SK-N-SH (cell line): Measurements from ENCODE around the gene ADD3. TPM values are rescaled to one million over a fixed set of nuclear protein-coding genes. Genes with fewer than 3 reads are reported as not detected.

Experiments
- CTCF ChIA-PET: fragments of 300-600, 350-600 bp; formaldehyde crosslinking; extraction: SDS; loops from one replicate; lab custom pipeline; 2021; lab: Yijun Ruan, JAX
- POLR2A ChIA-PET: fragments of 350-600 bp; sonication (Branson Sonifier 250); formaldehyde crosslinking; extraction: SDS; loops from one replicate; lab custom pipeline; 2020; ENCODE audit warnings: antibody characterized with exemption, inconsistent platforms; lab: Yijun Ruan, JAX
- DNase-seq: peaks from one replicate; pipeline ENCODE4 v3.0.0; 2012
- H2AFZ ChIP-seq: fragments of 200-600 bp; sonication (generic); 2 replicates; pipeline ENCODE4 v1.8.1; 2016; ENCODE audit warnings: antibody characterized with exemption, mild to moderate bottlenecking, low read depth
- H3F3A ChIP-seq: fragments of 200-600 bp; sonication (generic); replicated peaks from 2 replicates; pipeline ENCODE3; 2016; ENCODE audit warnings: antibody characterized with exemption, mild to moderate bottlenecking; ENCODE audit not compliant: insufficient read depth
- H3K27ac ChIP-seq, 2 experiments: fragments of 200-500 bp in 1 of 2; fragments of 200-600 bp in 1 of 2; sonication (Bioruptor generic) in 1 of 2; sonication (generic), shearing (Covaris generic) in 1 of 2; 2 replicates each; pipeline versions ENCODE4 v1.5.1 to v1.6.1; 2014 to 2016; ENCODE audit warnings: low read depth in 2 of 2, inconsistent platforms in 1 of 2, low read length in 1 of 2, mild to moderate bottlenecking in 1 of 2, mixed read lengths in 1 of 2
- H3K27me3 ChIP-seq: fragments of 200-600 bp; sonication (generic), shearing (Covaris generic); 2 replicates; pipeline ENCODE4 v1.6.1; 2016; ENCODE audit warnings: mixed run types; ENCODE audit not compliant: insufficient read depth
- H3K36me3 ChIP-seq, 2 experiments: fragments of 200-500 bp in 1 of 2; fragments of 200-600 bp in 1 of 2; sonication (Bioruptor generic) in 1 of 2; sonication (generic) in 1 of 2; replicated peaks in 1 of 2; 2 replicates each; pipeline versions ENCODE3 to v1.5.1; 2014 to 2016; ENCODE audit warnings: low read length in 1 of 2, mild to moderate bottlenecking in 1 of 2; ENCODE audit not compliant: insufficient read depth in 2 of 2, control insufficient read depth in 1 of 2
- H3K4me1 ChIP-seq, 2 experiments: fragments of 200-500 bp in 1 of 2; fragments of 200-600 bp in 1 of 2; sonication (Bioruptor generic) in 1 of 2; sonication (generic), shearing (Covaris generic) in 1 of 2; 2 replicates each; pipeline versions ENCODE4 v1.5.1 to v1.6.1; 2014 to 2016; ENCODE audit warnings: low read depth in 1 of 2, low read length in 1 of 2, mixed run types in 1 of 2; ENCODE audit not compliant: insufficient read depth in 2 of 2, control insufficient read depth in 1 of 2
- H3K4me2 ChIP-seq: fragments of 200-600 bp; sonication (generic), shearing (Covaris generic); 2 replicates; pipeline ENCODE4 v1.6.1; 2017; ENCODE audit warnings: mixed run types
- H3K4me3 ChIP-seq, 2 experiments: fragments of 200-500 bp in 1 of 2; fragments of 200-600 bp in 1 of 2; sonication (Bioruptor generic) in 1 of 2; sonication (generic), shearing (Covaris generic) in 1 of 2; 2 replicates each; pipeline versions ENCODE4 v1.5.1 to v1.8.1; 2014 to 2016; ENCODE audit warnings: low read depth in 2 of 2, inconsistent platforms in 1 of 2, low read length in 1 of 2, mild to moderate bottlenecking in 1 of 2, mixed read lengths in 1 of 2, moderate library complexity in 1 of 2
- H3K79me2 ChIP-seq: fragments of 200-600 bp; sonication (generic); 2 replicates; pipeline ENCODE4 v1.8.1; 2017; ENCODE audit warnings: mild to moderate bottlenecking; ENCODE audit not compliant: insufficient read depth
- H3K9ac ChIP-seq: fragments of 200-600 bp; sonication (generic); 2 replicates; pipeline ENCODE4 v1.6.1; 2017; ENCODE audit warnings: mixed run types
- H3K9me2 ChIP-seq: fragments of 200-600 bp; sonication (generic); 2 replicates; pipeline ENCODE4 v1.6.1; 2017; ENCODE audit warnings: mixed run types
- H3K9me3 ChIP-seq: fragments of 200-600 bp; sonication (generic); 2 replicates; pipeline ENCODE4 v1.6.1; 2017; ENCODE audit warnings: mixed run types, mild to moderate bottlenecking, moderate library complexity
- H4K20me1 ChIP-seq: fragments of 200-600 bp; sonication (generic); 2 replicates; pipeline ENCODE4 v1.6.1; 2017; ENCODE audit warnings: mild to moderate bottlenecking, mixed run types; ENCODE audit not compliant: insufficient read depth
- CHD2 ChIP-seq: fragments of 150-350 bp; IDR thresholded peaks from 2 replicates; pipeline ENCODE4 v1.6.1; 2018; ENCODE audit warnings: low read length; ENCODE audit not compliant: partially characterized antibody
- CTCF ChIP-seq: fragments of 200-600 bp; sonication (generic); IDR thresholded peaks from 2 replicates; pipeline ENCODE4 v1.6.1; 2017; ENCODE audit warnings: antibody characterized with exemption, mild to moderate bottlenecking, moderate library complexity
- ELF1 ChIP-seq: IDR thresholded peaks from 2 replicates; pipeline ENCODE4 v1.4.0; 2012
- FOXJ3 ChIP-seq: sonication (generic); formaldehyde crosslinking; IDR thresholded peaks from 2 replicates; pipeline ENCODE4 v1.5.1; 2020; ENCODE audit warnings: mild to moderate bottlenecking, missing genetic modification reagents
- GABPA ChIP-seq: IDR thresholded peaks from 2 replicates; pipeline ENCODE4 v1.4.0; 2012; ENCODE audit warnings: low read depth, mild to moderate bottlenecking
- GATA2 ChIP-seq: sonication (generic); formaldehyde crosslinking; IDR thresholded peaks from 2 replicates; pipeline ENCODE4 v1.5.0; 2020; ENCODE audit warnings: mild to moderate bottlenecking, missing genetic modification reagents
- JUND ChIP-seq: IDR thresholded peaks from 2 replicates; pipeline ENCODE4 v1.4.0; 2012
- MEF2A ChIP-seq: IDR thresholded peaks from 2 replicates; pipeline ENCODE4 v1.4.0; 2012; ENCODE audit warnings: low read depth, borderline replicate concordance
- NFIC ChIP-seq: IDR thresholded peaks from 2 replicates; pipeline ENCODE4 v1.4.0; 2012; ENCODE audit warnings: borderline replicate concordance
- RAD21 ChIP-seq: IDR thresholded peaks from 2 replicates; pipeline ENCODE4 v1.6.1; 2012; ENCODE audit warnings: mild to moderate bottlenecking, low read length
- RCOR1 ChIP-seq: fragments of 150-350 bp; IDR thresholded peaks from 2 replicates; pipeline ENCODE4 v1.6.1; 2017; ENCODE audit warnings: antibody characterized with exemption, low read length
- REST ChIP-seq: IDR thresholded peaks from 2 replicates; pipeline ENCODE4 v1.6.1; 2012; ENCODE audit warnings: mild to moderate bottlenecking, low read depth, low read length, moderate library complexity
- SMC3 ChIP-seq: IDR thresholded peaks from 2 replicates; pipeline ENCODE4 v1.6.1; 2012; ENCODE audit warnings: low read depth, low read length, improper control_type of control experiment
- TAF1 ChIP-seq: IDR thresholded peaks from 2 replicates; pipeline ENCODE4 v1.6.1; 2012; ENCODE audit warnings: low read depth, mild to moderate bottlenecking, low read length, moderate library complexity, borderline replicate concordance
- TCF12 ChIP-seq: IDR thresholded peaks from 2 replicates; pipeline ENCODE4 v1.4.0; 2012
- TEAD4 ChIP-seq: IDR thresholded peaks from 2 replicates; pipeline ENCODE4 v1.4.0; 2012; ENCODE audit warnings: mild to moderate bottlenecking, borderline replicate concordance; ENCODE audit not compliant: insufficient read depth
- USF1 ChIP-seq: IDR thresholded peaks from 2 replicates; pipeline ENCODE4 v1.4.0; 2012; ENCODE audit warnings: low read depth, borderline replicate concordance
- USF2 ChIP-seq: fragments of 150-350 bp; IDR thresholded peaks from 2 replicates; pipeline ENCODE4 v1.6.1; 2017; ENCODE audit warnings: antibody characterized with exemption, low read length, low read depth, borderline replicate concordance
- YY1 ChIP-seq: IDR thresholded peaks from 2 replicates; pipeline ENCODE4 v1.4.0; 2012; ENCODE audit warnings: low read depth, mild to moderate bottlenecking
- ZBTB33 ChIP-seq: IDR thresholded peaks from 2 replicates; pipeline ENCODE4 v1.4.0; 2012; ENCODE audit warnings: low read depth, borderline replicate concordance
- WGBS: methylation state at CpG from one replicate; pipeline ENCODE4 v1.1.6; 2017; ENCODE audit warnings: low lambda C conversion rate; 5-methylcytosine and 5-hydroxymethylcytosine counted together
- polyA plus RNA-seq, 3 experiments: library from polyadenylated mRNA; depleted of rRNA; stranded (reverse); fragments of >200 nt; gene quantifications; 2 replicates each; pipeline ENCODE4 v1.2.3, GENCODE V29; 2012

ADD3 gene
- polyA plus RNA-seq, 1 of the 3 experiments (the other 2 are of a cell fraction), result 27.6 TPM

- Histone ChIP-seq H3K4me1 (peaks cover 0 to 16% of the 10 kb centered on the region in 2 experiments; a peak in 2 of 4 replicates), H3K9me2 (no peaks in the 10 kb centered on the region), H2AFZ (no peak overlapping the region), H3K4me3 (no peak overlapping the region), H3K27ac (no peak overlapping the region), H3K9me3 (no peaks in the 10 kb centered on the region), H3K9ac (no peak overlapping the region), H3K36me3 (no peaks in the 10 kb centered on the region), H3F3A (no peaks in the 10 kb centered on the region), H3K4me2 (no peak overlapping the region), H4K20me1 (no peaks in the 10 kb centered on the region), H3K27me3 (no peaks in the 10 kb centered on the region), H3K79me2 (no peaks in the 10 kb centered on the region)
- no peak for DNase-seq
- ChIA-PET POLR2A (no interaction called here), CTCF (interaction anchor here (2.1 kb wide), 1 partner anchor 112 kb away, joined by 6 read pairs; no protein-coding TSS in a partner anchor)
- TF ChIP-seq SMC3 (no peak), NFIC (no peak), ELF1 (no peak), YY1 (no peak), RAD21 (no peak), CHD2 (no peak), TEAD4 (no peak), MEF2A (no peak), USF1 (no peak), REST (no peak), USF2 (no peak), RCOR1 (no peak), JUND (no peak), ZBTB33 (no peak), GABPA (no peak), FOXJ3 (no peak), TCF12 (no peak), TAF1 (no peak), GATA2 (CRISPR knock-in tag) (no peak), CTCF (no peak)
- WGBS, result 84% methylated on average over 2 of the region's 2 CpGs
Measured at GRCh38 chr10:109996225-109996624, 11.6 kb upstream of the ADD3 start.
